GM12864 (cell line): ENCODE measurements around the gene EEF1AKMT3.
"Not testable (repeated sequence)": the region's sequence is repeated elsewhere in the genome, so short reads cannot be mapped to it uniquely, and the experiment has no call there.

Source experiments
- DNase-seq: peaks from one replicate; pipeline ENCODE4 v3.0.0-alpha.2; 2011; ENCODE audit warnings: low read depth
- H3K4me3 ChIP-seq: 2 replicates; pipeline ENCODE4 v1.5.1; 2011; ENCODE audit warnings: mild to moderate bottlenecking, low read depth, low read length, control low read depth
- CTCF ChIP-seq: IDR thresholded peaks from 2 replicates; pipeline ENCODE4 v1.5.1; 2011; ENCODE audit warnings: low read depth, mild to moderate bottlenecking, moderate library complexity, low read length, control low read depth, inconsistent platforms; ENCODE audit errors: missing control alignments

Gene EEF1AKMT3

GRCh38 chr12:57815177-57816000, 43.0 kb downstream of the EEF1AKMT3 start:
- no peak for TF ChIP-seq CTCF
- no peak overlapping the region for H3K4me3 ChIP-seq
- no peak for DNase-seq

DNA sequence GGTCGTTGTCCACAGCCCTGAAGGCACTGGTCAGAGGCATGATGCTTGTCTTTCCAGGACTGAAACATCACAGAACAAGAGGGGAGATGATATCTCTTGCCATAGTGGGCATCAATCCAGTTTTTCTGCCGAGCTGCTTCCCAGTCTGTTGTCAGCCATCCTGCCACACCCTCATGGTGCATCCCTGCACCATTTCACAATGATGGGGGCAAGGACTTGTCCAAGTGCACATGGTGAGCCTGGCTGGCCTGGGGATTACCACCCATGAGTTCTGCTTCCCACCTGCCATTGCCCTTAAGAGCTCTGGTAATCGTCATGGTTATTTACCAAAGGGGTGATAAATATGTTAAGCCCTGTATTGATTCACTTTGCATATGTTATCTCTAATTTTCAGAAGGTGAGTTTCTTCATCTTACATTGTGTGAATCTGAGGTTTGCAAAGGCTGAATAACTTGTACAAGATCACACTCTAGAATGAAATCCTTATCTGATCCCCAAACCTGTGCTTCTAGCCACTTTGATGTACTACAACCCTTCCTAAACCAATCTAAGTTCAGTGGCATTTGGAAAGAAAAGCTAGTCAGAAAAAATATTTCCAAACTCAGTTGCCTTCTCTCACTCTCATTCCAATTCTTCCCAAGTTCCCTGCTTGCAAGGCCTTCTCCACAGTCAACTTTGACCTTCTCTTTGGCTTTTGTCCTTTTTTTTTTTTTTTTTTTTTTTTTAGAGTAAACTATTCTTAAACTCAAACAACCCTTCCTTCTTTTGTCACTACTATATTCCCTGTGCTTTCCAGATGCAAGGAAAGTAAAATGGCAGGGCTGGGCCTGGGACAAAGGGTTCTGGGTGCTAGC, 43.8 kb downstream of the EEF1AKMT3 start:
- TF ChIP-seq CTCF: no peak
- DNase-seq: no peak

DNA sequence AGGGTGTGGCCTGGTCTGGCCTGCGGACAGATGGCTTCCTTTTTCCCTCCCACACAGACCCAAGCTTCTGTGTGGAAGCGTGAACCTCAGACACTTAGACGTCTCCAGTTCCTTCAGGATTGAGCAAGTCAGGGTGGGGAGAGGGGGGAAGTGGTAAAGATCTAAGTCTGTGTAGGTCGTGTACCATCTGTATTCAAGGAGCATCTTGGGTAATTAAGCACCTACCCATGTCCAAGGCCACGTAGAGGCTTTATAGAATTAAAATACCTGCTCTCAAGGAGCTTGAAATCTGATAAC, 44.4 kb downstream of the EEF1AKMT3 start:
- DNase-seq: no peak
- TF ChIP-seq CTCF: no peak
- H3K4me3 ChIP-seq: no peak overlapping the region

More for the DNA sequence above, 43.8 kb downstream of the EEF1AKMT3 start:
- H3K4me3 ChIP-seq: no peak overlapping the region

- no peak for DNase-seq
- no peak for TF ChIP-seq CTCF
- H3K4me3 ChIP-seq: no peak overlapping the region
These were observed 45.0 kb downstream of the EEF1AKMT3 start for GRCh38 chr12:57817261-57817989.

GRCh38 chr12:57817990-57818331, 45.5 kb downstream of the EEF1AKMT3 start:
- H3K4me3 ChIP-seq, DNase-seq: not testable (repeated sequence)

GRCh38 chr12:57820119-57820518, 47.7 kb downstream of the EEF1AKMT3 start:
- not testable (repeated sequence) for DNase-seq, H3K4me3 ChIP-seq

- H3K4me3 ChIP-seq, DNase-seq: not testable (repeated sequence)
These were observed 48.6 kb downstream of the EEF1AKMT3 start for GRCh38 chr12:57821015-57821414.

- no peak for TF ChIP-seq CTCF
- no peak for DNase-seq
- H3K4me3 ChIP-seq: no peak overlapping the region
These were observed 49.2 kb downstream of the EEF1AKMT3 start for GRCh38 chr12:57821474-57822214.
